Activated CD4-positive, CD25-positive, alpha-beta regulatory T cell treated with anti-CD3 and anti-CD28 coated beads, Interleukin-2, amount 50 U/mL, for 72 hours (primary cell): ENCODE measurements around the gene TMPRSS15.

Source experiments
- DNase-seq: peaks from one replicate; pipeline ENCODE4 v3.0.0; 2021

Gene TMPRSS15

DNA sequence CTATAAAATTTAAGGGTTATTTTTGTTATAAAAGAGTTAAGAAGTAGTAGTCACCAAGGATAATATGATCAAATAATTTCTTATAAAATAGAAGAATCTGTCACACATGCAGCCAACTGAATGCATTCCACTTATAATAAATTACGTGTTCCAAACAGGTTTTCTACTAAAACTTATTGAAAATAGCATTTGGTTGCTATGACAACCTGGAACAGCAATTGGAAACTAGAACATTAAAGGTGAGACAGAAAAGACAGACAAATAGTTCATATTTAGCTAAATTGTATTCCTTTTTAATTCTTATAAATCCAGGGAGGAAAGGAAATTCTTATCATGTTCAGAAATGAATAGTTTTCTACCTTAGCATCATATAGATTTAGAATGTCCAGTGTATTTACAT, 168.0 kb downstream of the TMPRSS15 start:
- DNase-seq, result no peak

DNA sequence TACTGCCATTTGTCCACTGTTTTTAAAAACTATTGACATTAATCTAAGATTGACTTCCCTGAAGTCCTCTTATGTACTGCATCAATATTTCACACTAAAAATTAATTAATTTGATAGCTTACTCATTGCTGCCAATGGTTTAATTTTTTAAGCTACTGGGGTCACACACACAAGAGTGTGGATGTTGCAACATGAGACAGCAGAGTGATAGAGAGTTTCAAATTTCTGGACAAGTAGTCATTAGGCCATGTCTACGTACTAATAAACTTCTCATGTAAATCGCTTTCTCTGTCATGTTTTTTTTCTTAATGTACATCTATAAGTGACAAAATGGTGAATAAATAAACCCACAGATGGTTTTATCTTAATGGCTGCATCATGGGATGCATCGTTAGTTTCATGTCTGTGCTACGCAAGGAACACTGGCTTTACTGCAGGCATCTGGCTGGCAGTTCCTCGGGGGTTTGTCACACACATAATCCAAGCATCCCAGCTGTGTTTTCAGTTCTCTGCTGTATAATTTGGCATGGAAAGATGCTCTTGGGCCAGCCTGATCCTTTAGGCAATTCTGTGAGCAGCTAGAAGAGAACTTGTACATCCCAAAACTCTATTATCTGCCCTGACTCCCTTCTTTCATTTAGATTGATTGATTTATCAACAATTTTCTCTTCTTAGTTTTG, 175.4 kb downstream of the TMPRSS15 start:
- no peak for DNase-seq

DNA sequence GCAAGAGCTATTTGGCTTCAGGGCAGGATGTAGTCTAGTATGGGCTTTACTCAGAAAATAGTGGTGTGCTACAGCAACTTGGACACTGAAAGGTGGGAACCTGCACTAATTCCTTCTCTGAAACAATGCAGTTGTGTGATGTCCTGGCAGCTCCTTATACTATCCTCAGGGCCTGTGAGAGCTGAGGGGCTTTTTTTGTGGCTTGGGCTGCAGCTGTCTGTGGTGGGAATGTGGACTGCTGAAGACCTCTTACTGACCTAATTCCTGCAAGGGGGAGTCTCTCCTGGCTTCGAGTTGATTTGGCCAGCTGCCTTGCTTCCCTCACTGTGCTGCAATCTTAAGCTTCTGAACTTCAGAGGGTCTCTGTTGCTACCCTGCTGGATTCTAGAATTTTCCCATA, 181.2 kb downstream of the TMPRSS15 start:
- DNase-seq, result no peak

DNA sequence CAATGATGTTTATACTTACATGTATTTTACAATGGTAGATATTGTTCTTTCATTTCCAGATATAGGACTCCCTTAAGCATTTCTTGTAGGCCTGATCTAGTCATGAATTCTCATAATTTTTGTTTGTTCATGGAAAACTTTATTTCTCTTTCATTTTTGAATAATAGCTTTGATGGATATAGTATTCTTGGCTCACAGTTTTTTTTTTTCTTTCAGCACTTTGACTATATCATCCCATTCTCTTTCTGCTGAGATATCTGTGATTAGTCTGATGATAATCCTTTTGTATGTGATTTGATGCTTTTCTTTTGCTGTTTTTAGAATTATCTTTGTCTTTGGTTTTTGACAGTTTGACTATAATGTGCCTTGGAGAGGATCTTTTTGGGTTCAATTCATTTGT, 183.1 kb downstream of the TMPRSS15 start:
- no peak for DNase-seq
